KMS-11 (cell line): Measurements from ENCODE around the gene COX10.
"Not testable (repeated sequence)": the region's sequence is repeated elsewhere in the genome, so short reads cannot be mapped to it uniquely, and the experiment has no call there.

ENCODE experiments used
- H2AFZ ChIP-seq: fragments of 200-600 bp; sonication (generic); 2 replicates; pipeline ENCODE4 v1.6.1; 2016; ENCODE audit warnings: antibody characterized with exemption, mixed run types, low read depth
- H3K27ac ChIP-seq: fragments of 200-600 bp; sonication (generic); 2 replicates; pipeline ENCODE4 v1.6.1; 2016; ENCODE audit warnings: mild to moderate bottlenecking, mixed run types
- H3K27me3 ChIP-seq: fragments of 200-600 bp; sonication (generic); 2 replicates; pipeline ENCODE4 v1.6.1; 2017; ENCODE audit warnings: mild to moderate bottlenecking, low read depth, mixed run types, moderate library complexity; ENCODE audit not compliant: insufficient read depth
- H3K36me3 ChIP-seq: fragments of 200-600 bp; sonication (generic); 2 replicates; pipeline ENCODE4 v1.6.1; 2017; ENCODE audit warnings: mild to moderate bottlenecking, mixed run types; ENCODE audit not compliant: insufficient read depth
- H3K4me1 ChIP-seq: fragments of 200-600 bp; sonication (generic); 2 replicates; pipeline ENCODE4 v1.6.1; 2016; ENCODE audit warnings: mild to moderate bottlenecking, low read depth, mixed run types; ENCODE audit not compliant: poor library complexity, severe bottlenecking
- H3K4me2 ChIP-seq: fragments of 200-600 bp; sonication (generic); 2 replicates; pipeline ENCODE4 v1.7.0; 2016; ENCODE audit warnings: mild to moderate bottlenecking, mixed run types
- H3K4me3 ChIP-seq: fragments of 200-600 bp; sonication (generic); IDR thresholded peaks from 2 replicates; pipeline ENCODE4 v1.6.1; 2017; ENCODE audit warnings: low read depth, low read length, mixed read lengths; ENCODE audit not compliant: insufficient read depth
- H3K79me2 ChIP-seq: fragments of 200-600 bp; sonication (generic); 2 replicates; pipeline ENCODE4 v1.6.1; 2016; ENCODE audit warnings: low read depth, mixed run types; ENCODE audit not compliant: insufficient read depth
- H3K9ac ChIP-seq: fragments of 200-600 bp; sonication (generic); 2 replicates; pipeline ENCODE4 v1.6.1; 2016; ENCODE audit warnings: mild to moderate bottlenecking, mixed run types
- H4K20me1 ChIP-seq: fragments of 200-600 bp; sonication (generic); 2 replicates; pipeline ENCODE4 v1.6.1; 2016; ENCODE audit warnings: mild to moderate bottlenecking, mixed run types; ENCODE audit not compliant: insufficient read depth
- CTCF ChIP-seq: fragments of 200-600 bp; sonication (generic); conservative IDR thresholded peaks from 2 replicates; pipeline ENCODE4 v1.6.1; 2017; ENCODE audit warnings: low read depth, mild to moderate bottlenecking, antibody characterized with exemption, low read length, moderate library complexity, mixed read lengths

COX10 gene

GRCh38 chr17:14191469-14191868 is 122.2 kb downstream of the COX10 start:
- H3K36me3 ChIP-seq, result not testable (repeated sequence)

DNA sequence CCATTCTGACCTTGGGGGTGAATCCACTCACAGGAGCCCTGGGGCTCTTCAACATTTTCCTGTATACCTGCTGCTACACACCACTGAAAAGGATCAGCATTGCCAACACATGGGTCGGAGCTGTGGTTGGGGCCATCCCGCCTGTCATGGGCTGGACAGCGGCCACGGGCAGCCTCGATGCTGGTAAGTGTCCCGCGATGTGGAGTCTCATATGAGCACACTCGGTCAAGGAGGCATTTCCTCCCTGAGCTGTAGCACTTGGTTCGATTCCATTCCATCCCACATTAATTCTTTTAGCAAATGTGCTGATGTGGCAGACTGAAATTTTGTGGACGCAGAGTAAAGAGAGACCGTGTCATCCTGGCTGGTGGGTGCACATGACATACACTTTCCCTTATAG is 122.7 kb downstream of the COX10 start:
- H2AFZ ChIP-seq, H3K27me3 ChIP-seq, H4K20me1 ChIP-seq, H3K36me3 ChIP-seq, H3K9ac ChIP-seq, H3K79me2 ChIP-seq, H3K4me3 ChIP-seq, H3K4me1 ChIP-seq, H3K4me2 ChIP-seq, H3K27ac ChIP-seq: not testable (repeated sequence)

More at GRCh38 chr17:14191469-14191868, 122.2 kb downstream of the COX10 start:
- H2AFZ ChIP-seq, H3K27me3 ChIP-seq, H3K4me3 ChIP-seq, H3K9ac ChIP-seq, H3K27ac ChIP-seq, H3K79me2 ChIP-seq, H4K20me1 ChIP-seq, H3K4me2 ChIP-seq, H3K4me1 ChIP-seq: not testable (repeated sequence)

- H2AFZ ChIP-seq, H3K27me3 ChIP-seq, H3K79me2 ChIP-seq, H3K36me3 ChIP-seq, H3K27ac ChIP-seq, H4K20me1 ChIP-seq, H3K9ac ChIP-seq, H3K4me2 ChIP-seq, H3K4me1 ChIP-seq, H3K4me3 ChIP-seq: not testable (repeated sequence)
Measured at GRCh38 chr17:14192636-14193344, 123.5 kb downstream of the COX10 start.

DNA sequence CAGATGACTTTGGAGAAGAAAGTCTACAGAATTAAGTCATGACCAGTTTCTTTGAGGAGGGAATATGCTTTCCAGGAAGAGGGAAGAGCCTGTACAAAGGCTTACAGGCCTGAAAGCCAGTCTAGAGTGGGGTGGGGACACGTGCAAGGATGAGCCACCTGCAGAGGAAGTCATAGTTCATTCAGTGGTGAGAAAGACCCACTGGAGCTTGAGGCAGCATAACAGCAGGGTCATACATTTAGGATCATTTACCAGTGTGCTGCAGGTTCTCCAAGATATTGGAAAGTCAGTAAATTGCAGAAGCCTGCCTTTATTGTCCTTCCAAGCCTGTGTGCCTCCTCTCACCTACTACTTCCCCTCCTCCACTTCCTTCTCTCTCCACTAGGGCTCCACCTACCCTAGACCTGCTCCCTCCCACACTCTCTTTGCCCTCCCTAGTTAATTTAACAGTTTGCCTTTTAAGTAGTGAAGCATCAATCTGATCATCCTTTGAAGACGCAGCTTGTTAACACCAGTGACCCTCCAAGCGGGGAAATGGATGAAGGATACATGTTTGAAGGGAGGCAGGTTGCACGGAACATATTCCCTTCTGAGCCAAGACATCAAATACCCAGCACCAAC is 127.2 kb downstream of the COX10 start:
- H3K4me2 ChIP-seq, result no peak overlapping the region
- no peak overlapping the region for H2AFZ ChIP-seq
- no peaks in the 10 kb centered on the region for H4K20me1 ChIP-seq
- H3K27me3 ChIP-seq, result no peaks in the 10 kb centered on the region
- H3K4me1 ChIP-seq, result no peaks in the 10 kb centered on the region
- TF ChIP-seq CTCF, result no peak
- no peak overlapping the region for H3K4me3 ChIP-seq
- H3K27ac ChIP-seq, result no peak overlapping the region
- no peaks in the 10 kb centered on the region for H3K79me2 ChIP-seq
- no peaks in the 10 kb centered on the region for H3K36me3 ChIP-seq
- H3K9ac ChIP-seq, result no peak overlapping the region

DNA sequence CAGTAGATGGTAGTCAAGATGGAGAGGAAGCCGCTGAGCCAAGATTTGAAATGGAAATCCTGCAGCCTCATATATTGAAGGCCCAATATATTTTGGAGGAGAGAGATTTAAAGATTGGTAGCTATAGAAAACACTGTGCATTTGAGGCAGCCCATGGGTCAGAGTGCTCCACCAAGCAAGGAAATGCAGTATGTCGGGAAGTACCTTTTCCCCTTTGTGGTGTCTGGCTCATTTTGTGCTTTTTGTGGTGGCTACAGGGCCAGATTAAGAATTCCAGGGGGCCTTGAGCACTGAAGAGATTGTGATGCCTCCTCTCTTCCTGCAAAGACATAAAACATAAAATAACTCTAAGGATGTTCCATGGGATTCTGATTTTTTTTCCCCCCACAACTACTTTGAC is 127.8 kb downstream of the COX10 start:
- Histone ChIP-seq H3K36me3 (no peaks in the 10 kb centered on the region), H4K20me1 (no peaks in the 10 kb centered on the region), H3K4me1 (no peaks in the 10 kb centered on the region), H3K79me2 (no peaks in the 10 kb centered on the region), H3K4me3 (no peak overlapping the region), H3K4me2 (no peak overlapping the region), H2AFZ (no peak overlapping the region), H3K9ac (no peak overlapping the region), H3K27ac (no peak overlapping the region), H3K27me3 (no peaks in the 10 kb centered on the region)
- no peak for TF ChIP-seq CTCF

GRCh38 chr17:14197586-14197985 is 128.3 kb downstream of the COX10 start:
- Histone ChIP-seq H2AFZ (no peak overlapping the region), H3K4me1 (no peaks in the 10 kb centered on the region), H3K4me3 (no peak overlapping the region), H3K27ac (no peak overlapping the region), H3K27me3 (no peaks in the 10 kb centered on the region), H3K4me2 (no peak overlapping the region), H3K36me3 (no peaks in the 10 kb centered on the region), H3K9ac (no peak overlapping the region), H4K20me1 (no peaks in the 10 kb centered on the region), H3K79me2 (no peaks in the 10 kb centered on the region)
- no peak for TF ChIP-seq CTCF
